Measurements from ENCODE around the gene POU2AF1. TPM values are rescaled to one million over a fixed set of nuclear protein-coding genes. Genes with fewer than 3 reads are reported as not detected.

Gene POU2AF1
- total and polyA plus RNA-seq, 2 of the 13 experiments (the other 11 are each of a cell fraction or from before 2014, with no cell fraction given), result 1.9 to 3.6 TPM

DNA sequence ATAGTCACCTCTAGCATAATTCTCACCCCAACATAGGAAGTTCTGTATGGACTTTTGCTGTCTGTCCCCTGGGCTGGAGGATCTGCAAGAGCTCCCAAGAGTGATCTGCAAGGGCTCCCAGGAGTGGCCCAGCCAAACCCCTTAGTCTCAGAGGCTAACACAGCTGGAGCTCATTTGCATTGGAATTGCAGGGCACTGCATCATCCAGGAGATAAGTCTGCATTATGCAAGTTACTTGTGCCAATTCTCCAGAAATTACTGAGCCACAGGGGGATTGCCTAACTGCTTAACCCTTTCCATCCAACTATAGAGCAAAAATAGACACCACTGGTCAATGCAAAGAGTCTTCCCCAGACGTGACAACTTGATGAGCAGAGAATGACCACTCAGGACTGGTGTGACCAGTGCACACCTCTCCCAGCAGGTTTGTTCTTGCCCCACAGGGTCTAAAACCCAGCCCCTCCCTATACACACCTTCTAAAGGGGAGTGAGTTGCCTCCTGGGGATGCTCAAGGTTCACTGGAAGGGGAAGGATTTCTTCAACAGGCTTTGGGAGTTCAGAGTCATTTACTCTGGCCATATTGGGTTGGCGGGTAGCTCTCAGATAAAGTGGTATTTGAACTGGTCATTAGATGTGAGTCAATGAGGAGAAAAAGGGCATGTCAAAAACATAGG lies 42.4 kb downstream of the POU2AF1 start (continued):
- TF ChIP-seq ZNF382 (CRISPR knock-in tag; IDR thresholded peaks at IDR 0.05; ENCODE audit: borderline replicate concordance), result no peak
- TF ChIP-seq NONO (IDR thresholded peaks at IDR 0.05), result no peak
- TF ChIP-seq NONO (CRISPR knock-in tag; conservative IDR thresholded peaks at IDR 0.05), result 0 out of 2 replicates have a peak, but pooled peaks have one; percentile 34
- no peak for TF ChIP-seq AHR (CRISPR knock-in tag; IDR thresholded peaks at IDR 0.05)
- TF ChIP-seq ZNF598 (CRISPR knock-in tag; IDR thresholded peaks at IDR 0.05; ENCODE audit: borderline replicate concordance), result no peak
- no peak for TF ChIP-seq KDM5B (CRISPR knock-in tag; IDR thresholded peaks at IDR 0.05; ENCODE audit: borderline replicate concordance)
- TF ChIP-seq, protein P1, sequence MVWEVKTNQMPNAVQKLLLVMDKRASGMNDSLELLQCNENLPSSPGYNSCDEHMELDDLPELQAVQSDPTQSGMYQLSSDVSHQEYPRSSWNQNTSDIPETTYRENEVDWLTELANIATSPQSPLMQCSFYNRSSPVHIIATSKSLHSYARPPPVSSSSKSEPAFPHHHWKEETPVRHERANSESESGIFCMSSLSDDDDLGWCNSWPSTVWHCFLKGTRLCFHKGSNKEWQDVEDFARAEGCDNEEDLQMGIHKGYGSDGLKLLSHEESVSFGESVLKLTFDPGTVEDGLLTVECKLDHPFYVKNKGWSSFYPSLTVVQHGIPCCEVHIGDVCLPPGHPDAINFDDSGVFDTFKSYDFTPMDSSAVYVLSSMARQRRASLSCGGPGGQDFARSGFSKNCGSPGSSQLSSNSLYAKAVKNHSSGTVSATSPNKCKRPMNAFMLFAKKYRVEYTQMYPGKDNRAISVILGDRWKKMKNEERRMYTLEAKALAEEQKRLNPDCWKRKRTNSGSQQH (CRISPR knock-in tag; IDR thresholded peaks at IDR 0.05; ENCODE audit: low read depth), result no peak
- no peak for TF ChIP-seq KAT7 (CRISPR knock-in tag; IDR thresholded peaks at IDR 0.05; ENCODE audit: borderline replicate concordance)
- TF ChIP-seq, protein P2, sequence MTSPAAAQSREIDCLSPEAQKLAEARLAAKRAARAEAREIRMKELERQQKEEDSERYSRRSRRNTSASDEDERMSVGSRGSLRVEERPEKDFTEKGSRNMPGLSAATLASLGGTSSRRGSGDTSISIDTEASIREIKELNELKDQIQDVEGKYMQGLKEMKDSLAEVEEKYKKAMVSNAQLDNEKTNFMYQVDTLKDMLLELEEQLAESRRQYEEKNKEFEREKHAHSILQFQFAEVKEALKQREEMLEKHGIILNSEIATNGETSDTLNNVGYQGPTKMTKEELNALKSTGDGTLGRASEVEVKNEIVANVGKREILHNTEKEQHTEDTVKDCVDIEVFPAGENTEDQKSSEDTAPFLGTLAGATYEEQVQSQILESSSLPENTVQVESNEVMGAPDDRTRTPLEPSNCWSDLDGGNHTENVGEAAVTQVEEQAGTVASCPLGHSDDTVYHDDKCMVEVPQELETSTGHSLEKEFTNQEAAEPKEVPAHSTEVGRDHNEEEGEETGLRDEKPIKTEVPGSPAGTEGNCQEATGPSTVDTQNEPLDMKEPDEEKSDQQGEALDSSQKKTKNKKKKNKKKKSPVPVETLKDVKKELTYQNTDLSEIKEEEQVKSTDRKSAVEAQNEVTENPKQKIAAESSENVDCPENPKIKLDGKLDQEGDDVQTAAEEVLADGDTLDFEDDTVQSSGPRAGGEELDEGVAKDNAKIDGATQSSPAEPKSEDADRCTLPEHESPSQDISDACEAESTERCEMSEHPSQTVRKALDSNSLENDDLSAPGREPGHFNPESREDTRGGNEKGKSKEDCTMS (CRISPR knock-in tag; conservative IDR thresholded peaks at IDR 0.05), result no peak
- TF ChIP-seq MED8 (CRISPR knock-in tag; IDR thresholded peaks at IDR 0.05; ENCODE audit: insufficient replicate concordance), result no peak
- TF ChIP-seq ZNF335 (CRISPR knock-in tag; IDR thresholded peaks at IDR 0.05), result no peak
- no peak for TF ChIP-seq EED (CRISPR knock-in tag; IDR thresholded peaks at IDR 0.05)
- no peak for TF ChIP-seq ZNF530 (CRISPR knock-in tag; IDR thresholded peaks at IDR 0.05; ENCODE audit: low read depth)
- no peak for TF ChIP-seq ZNF331 (CRISPR knock-in tag; IDR thresholded peaks at IDR 0.05)
- TF ChIP-seq FOXO1 (CRISPR knock-in tag; IDR thresholded peaks at IDR 0.05), result no peak
- no peak for TF ChIP-seq FOXM1 (CRISPR knock-in tag; IDR thresholded peaks at IDR 0.05)
- TF ChIP-seq, protein P3, sequence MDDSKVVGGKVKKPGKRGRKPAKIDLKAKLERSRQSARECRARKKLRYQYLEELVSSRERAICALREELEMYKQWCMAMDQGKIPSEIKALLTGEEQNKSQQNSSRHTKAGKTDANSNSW (CRISPR knock-in tag; IDR thresholded peaks at IDR 0.05; ENCODE audit: borderline replicate concordance), result no peak
- no peak for TF ChIP-seq MTF2 (CRISPR knock-in tag; IDR thresholded peaks at IDR 0.05; ENCODE audit: borderline replicate concordance)
- no peak for TF ChIP-seq ZFP36L1 (CRISPR knock-in tag; IDR thresholded peaks at IDR 0.05)
- TF ChIP-seq CAMTA2 (CRISPR knock-in tag; IDR thresholded peaks at IDR 0.05; ENCODE audit: borderline replicate concordance), result no peak
- TF ChIP-seq ZNF644 (CRISPR knock-in tag; IDR thresholded peaks at IDR 0.05; ENCODE audit: low read depth), result no peak
- TF ChIP-seq, protein P4, sequence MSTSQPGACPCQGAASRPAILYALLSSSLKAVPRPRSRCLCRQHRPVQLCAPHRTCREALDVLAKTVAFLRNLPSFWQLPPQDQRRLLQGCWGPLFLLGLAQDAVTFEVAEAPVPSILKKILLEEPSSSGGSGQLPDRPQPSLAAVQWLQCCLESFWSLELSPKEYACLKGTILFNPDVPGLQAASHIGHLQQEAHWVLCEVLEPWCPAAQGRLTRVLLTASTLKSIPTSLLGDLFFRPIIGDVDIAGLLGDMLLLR (CRISPR knock-in tag; IDR thresholded peaks at IDR 0.05), result no peak
- TF ChIP-seq, protein P5, sequence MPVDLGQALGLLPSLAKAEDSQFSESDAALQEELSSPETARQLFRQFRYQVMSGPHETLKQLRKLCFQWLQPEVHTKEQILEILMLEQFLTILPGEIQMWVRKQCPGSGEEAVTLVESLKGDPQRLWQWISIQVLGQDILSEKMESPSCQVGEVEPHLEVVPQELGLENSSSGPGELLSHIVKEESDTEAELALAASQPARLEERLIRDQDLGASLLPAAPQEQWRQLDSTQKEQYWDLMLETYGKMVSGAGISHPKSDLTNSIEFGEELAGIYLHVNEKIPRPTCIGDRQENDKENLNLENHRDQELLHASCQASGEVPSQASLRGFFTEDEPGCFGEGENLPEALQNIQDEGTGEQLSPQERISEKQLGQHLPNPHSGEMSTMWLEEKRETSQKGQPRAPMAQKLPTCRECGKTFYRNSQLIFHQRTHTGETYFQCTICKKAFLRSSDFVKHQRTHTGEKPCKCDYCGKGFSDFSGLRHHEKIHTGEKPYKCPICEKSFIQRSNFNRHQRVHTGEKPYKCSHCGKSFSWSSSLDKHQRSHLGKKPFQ (CRISPR knock-in tag; IDR thresholded peaks at IDR 0.05; ENCODE audit: insufficient replicate concordance), result no peak
